GM18858 (cell line): Measurements from ENCODE around the gene MYL10.
"Not testable (repeated sequence)": the region's sequence is repeated elsewhere in the genome, so short reads cannot be mapped to it uniquely, and the experiment has no call there.

Source experiments
- ATAC-seq: cut with Tn5 transposase; IDR thresholded peaks from one replicate; pipeline ENCODE4 v1.9.1; 2021; ENCODE audit not compliant: unreplicated experiment

MYL10 gene

GRCh38 chr7:101657171-101657570 is 28.1 kb upstream of the MYL10 start:
- ATAC-seq = no peak

GRCh38 chr7:101651112-101651511 is 22.0 kb upstream of the MYL10 start:
- no peak for ATAC-seq

GRCh38 chr7:101650579-101651081 is 21.5 kb upstream of the MYL10 start:
- no peak for ATAC-seq

GRCh38 chr7:101647876-101648275 is 18.8 kb upstream of the MYL10 start:
- not testable (repeated sequence) for ATAC-seq

- ATAC-seq = no peak
These were observed 16.9 kb upstream of the MYL10 start for GRCh38 chr7:101645951-101646350.

GRCh38 chr7:101644879-101645278 is 15.8 kb upstream of the MYL10 start:
- ATAC-seq = no peak

GRCh38 chr7:101639127-101639526 is 10.0 kb upstream of the MYL10 start:
- not testable (repeated sequence) for ATAC-seq

GRCh38 chr7:101636822-101637623 is 7.9 kb upstream of the MYL10 start:
- ATAC-seq = no peak

- ATAC-seq = no peak
These were observed 6.4 kb upstream of the MYL10 start for GRCh38 chr7:101635484-101635883.

GRCh38 chr7:101634196-101634717 is 5.2 kb upstream of the MYL10 start:
- ATAC-seq = no peak

- no peak for ATAC-seq
These were observed 4.4 kb upstream of the MYL10 start for GRCh38 chr7:101633511-101633910.

GRCh38 chr7:101632641-101633040 is 3.5 kb upstream of the MYL10 start:
- no peak for ATAC-seq

- no peak for ATAC-seq
These were observed 2.2 kb upstream of the MYL10 start for GRCh38 chr7:101631224-101631714.

GRCh38 chr7:101630591-101630990 is 1.5 kb upstream of the MYL10 start:
- ATAC-seq = no peak

GRCh38 chr7:101628522-101628921 is 574 bp downstream of the MYL10 start:
- ATAC-seq = no peak

GRCh38 chr7:101626758-101627157 is 2.3 kb downstream of the MYL10 start:
- ATAC-seq = no peak

GRCh38 chr7:101626069-101626671 is 2.9 kb downstream of the MYL10 start:
- ATAC-seq = no peak

- ATAC-seq = no peak
These were observed 3.9 kb downstream of the MYL10 start for GRCh38 chr7:101625031-101625791.

GRCh38 chr7:101624246-101625001 is 4.7 kb downstream of the MYL10 start:
- ATAC-seq = no peak

GRCh38 chr7:101622609-101623173 is 6.4 kb downstream of the MYL10 start:
- no peak for ATAC-seq
